Left lung (tissue), 10 donors: ENCODE results near the gene SRCIN1. TPM values are rescaled to one million over a fixed set of nuclear protein-coding genes. Genes with fewer than 3 reads are reported as not detected.
"Not testable (repeated sequence)": the region's sequence is repeated elsewhere in the genome, so short reads cannot be mapped to it uniquely, and the experiment has no call there.

ENCODE experiments used
- ATAC-seq: fragments of 200-7000 bp; cut with Tn5 transposase; one replicate; pipeline ENCODE4 v1.9.1; 2020; ENCODE audit warnings: moderate library complexity
- DNase-seq, 4 donors: peaks; one replicate each; pipeline ENCODE4 v3.0.0-alpha.2; 2013 to 2020
- H3K27ac ChIP-seq, 2 donors: fragments of 200-600 bp; sonication (generic) in 1 of 2; one replicate each; pipeline versions ENCODE4 v1.5.0 to v1.8.0; 2020 to 2021
- H3K27me3 ChIP-seq, 2 donors: fragments of 200-600 bp; sonication (generic) in 1 of 2; one replicate each; pipeline versions ENCODE4 v1.5.0 to v1.8.0; 2020 to 2021
- H3K36me3 ChIP-seq, 2 donors: fragments of 200-600 bp; sonication (generic) in 1 of 2; one replicate each; pipeline versions ENCODE4 v1.5.0 to v1.8.0; 2020 to 2021
- H3K4me1 ChIP-seq, 2 donors: fragments of 200-600 bp; one replicate each; pipeline ENCODE4 v1.8.0; 2021
- H3K4me3 ChIP-seq, 2 donors: fragments of 200-600 bp; sonication (generic) in 1 of 2; one replicate each; pipeline versions ENCODE4 v1.5.0 to v1.8.0; 2020 to 2021; ENCODE audit warnings: mild to moderate bottlenecking in 1 of 2
- H3K9me3 ChIP-seq, 2 donors: fragments of 200-600 bp; sonication (generic) in 1 of 2; one replicate each; pipeline versions ENCODE4 v1.5.0 to v1.8.0; 2020 to 2021
- intact Hi-C, 2 donors: fragments of 100-400 bp; cut with DNase I; formaldehyde crosslinking; loops; one replicate each; pipeline versions ENCODE4 v1.11.2 to v1.14.2; 2022
- polyA plus RNA-seq, 6 donors: library from polyadenylated mRNA; unstranded; fragments of 120-200 nt; gene quantifications; one replicate each; pipeline ENCODE4 v1.2.1, GENCODE V29; 2013; ENCODE audit not compliant: insufficient read length in 6 of 6
- total RNA-seq, 2 donors: library from RNA; stranded (reverse); fragmentation: NEBNext Ultra II Directional; extraction: Animal tissue kit (Norgen Biotek cat#: 25700); gene quantifications; one replicate each; pipeline ENCODE4 v1.2.1, GENCODE V29; 2021
- TF ChIP-seq, protein P1 (sequence below), 2 donors: fragments of 200-600 bp; sonication (generic) in 1 of 2; IDR thresholded peaks; one replicate each; pipeline versions ENCODE4 v1.5.0 to v1.8.0; 2021; ENCODE audit warnings: antibody characterized with exemption in 2 of 2
- donor health status: DM: no; HTN: yes; CAD: no.
- donor health status: DM: no; HTN: no; CAD: no.

The SRCIN1 gene
- total and polyA plus RNA-seq, 8 donors, result 2.7 to 10.6 (median 7.4) TPM

DNA sequence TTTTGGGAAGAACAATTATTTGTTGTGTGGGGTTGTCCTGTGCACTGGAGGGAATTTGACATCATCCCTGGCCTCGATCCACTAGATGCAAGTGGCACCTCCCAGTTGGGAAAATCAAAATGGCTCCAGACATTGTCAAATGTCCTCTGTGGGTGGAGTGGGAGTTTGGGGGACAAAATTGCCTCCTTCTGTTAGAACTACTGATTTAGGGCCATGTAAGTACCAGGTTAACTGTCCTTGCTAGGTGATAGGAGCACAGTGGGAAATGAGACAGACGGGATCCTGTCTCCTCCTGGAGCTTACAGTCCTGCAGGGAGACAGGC, 120.6 kb downstream of the SRCIN1 start:
- no peak for ATAC-seq
- Histone ChIP-seq H3K36me3 (peaks cover 0 to 52% of the 10 kb centered on the region in 2 donors), H3K4me3 (no peak overlapping the region), H3K4me1 (no peaks in the 10 kb centered on the region), H3K9me3 (no peaks in the 10 kb centered on the region), H3K27ac (no peak overlapping the region), H3K27me3 (no peaks in the 10 kb centered on the region)
- TF ChIP-seq, protein P1, sequence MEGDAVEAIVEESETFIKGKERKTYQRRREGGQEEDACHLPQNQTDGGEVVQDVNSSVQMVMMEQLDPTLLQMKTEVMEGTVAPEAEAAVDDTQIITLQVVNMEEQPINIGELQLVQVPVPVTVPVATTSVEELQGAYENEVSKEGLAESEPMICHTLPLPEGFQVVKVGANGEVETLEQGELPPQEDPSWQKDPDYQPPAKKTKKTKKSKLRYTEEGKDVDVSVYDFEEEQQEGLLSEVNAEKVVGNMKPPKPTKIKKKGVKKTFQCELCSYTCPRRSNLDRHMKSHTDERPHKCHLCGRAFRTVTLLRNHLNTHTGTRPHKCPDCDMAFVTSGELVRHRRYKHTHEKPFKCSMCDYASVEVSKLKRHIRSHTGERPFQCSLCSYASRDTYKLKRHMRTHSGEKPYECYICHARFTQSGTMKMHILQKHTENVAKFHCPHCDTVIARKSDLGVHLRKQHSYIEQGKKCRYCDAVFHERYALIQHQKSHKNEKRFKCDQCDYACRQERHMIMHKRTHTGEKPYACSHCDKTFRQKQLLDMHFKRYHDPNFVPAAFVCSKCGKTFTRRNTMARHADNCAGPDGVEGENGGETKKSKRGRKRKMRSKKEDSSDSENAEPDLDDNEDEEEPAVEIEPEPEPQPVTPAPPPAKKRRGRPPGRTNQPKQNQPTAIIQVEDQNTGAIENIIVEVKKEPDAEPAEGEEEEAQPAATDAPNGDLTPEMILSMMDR (IDR thresholded peaks at IDR 0.05), result no peak
- no peak for DNase-seq
- intact Hi-C loops, result no loop called here

DNA sequence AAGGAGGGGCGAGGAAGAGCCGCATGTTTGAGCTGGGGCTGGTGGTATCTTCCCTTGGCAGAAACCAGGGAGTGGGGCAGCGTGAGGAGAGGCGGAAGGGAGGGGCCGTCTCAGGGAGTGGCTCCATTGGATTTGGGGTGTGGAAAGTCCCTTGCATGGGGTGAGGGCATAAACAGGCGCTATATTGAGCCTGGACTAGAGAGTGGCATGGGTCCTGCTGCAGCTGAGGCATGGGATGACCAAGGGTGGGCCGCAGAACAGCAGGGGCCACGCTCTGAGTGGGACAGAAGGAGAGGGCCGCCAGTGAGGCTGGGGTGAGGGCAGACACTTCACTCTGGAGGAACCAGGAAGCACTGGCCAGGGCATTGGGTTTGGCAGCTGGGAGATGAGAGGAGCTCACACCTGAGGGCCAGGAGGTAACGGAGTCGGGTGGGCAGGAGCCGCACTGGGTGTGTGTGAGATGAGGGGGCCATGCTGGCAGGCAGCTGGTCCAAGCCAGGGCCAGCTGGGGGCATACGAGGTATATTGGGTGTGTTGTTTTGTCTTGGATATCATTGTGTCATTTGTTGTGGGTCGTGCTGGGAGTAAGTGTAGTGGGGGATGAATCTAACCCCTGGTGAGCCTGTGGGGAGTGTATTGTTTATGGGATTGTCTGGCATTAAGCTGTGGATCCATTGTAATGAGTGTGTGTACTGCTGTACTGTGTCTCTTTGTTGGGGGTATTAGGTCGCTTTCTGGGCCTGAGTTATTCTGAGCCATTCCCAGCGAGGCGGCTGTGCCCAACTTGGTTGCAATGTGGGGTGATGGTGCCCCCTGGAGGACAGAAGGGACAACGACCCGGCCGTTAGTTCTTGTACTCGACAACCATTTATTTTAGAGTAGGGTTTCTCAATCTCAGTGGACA, 121.3 kb downstream of the SRCIN1 start:
- ATAC-seq, result peak; percentile 98
- DNase-seq, result peak in 3 of 4 donors; percentile 67 to 83 (median 68)
- intact Hi-C loops, H3K27ac ChIP-seq, H3K27me3 ChIP-seq, H3K4me3 ChIP-seq, H3K9me3 ChIP-seq, H3K4me1 ChIP-seq: not testable (repeated sequence)
- peaks cover 0 to 51% of the 10 kb centered on the region in 2 donors for H3K36me3 ChIP-seq
- TF ChIP-seq, protein P1 (IDR thresholded peaks at IDR 0.05), result peak; percentile 71 to 73

DNA sequence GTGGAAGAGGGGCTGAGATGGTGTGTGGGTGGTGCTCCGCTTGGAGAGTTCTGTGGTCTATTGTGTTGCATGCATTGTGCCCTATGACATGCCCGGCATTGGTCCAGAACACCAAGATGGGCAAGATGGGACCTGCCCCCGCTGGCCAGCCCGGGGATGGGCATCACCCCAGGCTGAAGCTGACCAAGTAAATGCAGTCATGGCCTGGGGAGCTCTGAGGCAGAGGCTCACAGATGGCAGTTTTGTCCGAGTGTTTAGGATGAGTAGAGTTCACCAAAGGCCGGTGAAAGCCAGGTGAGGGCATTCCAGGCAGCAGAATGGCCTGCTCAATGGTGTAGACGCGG, 123.1 kb downstream of the SRCIN1 start:
- ATAC-seq, H3K9me3 ChIP-seq, H3K4me1 ChIP-seq, H3K27ac ChIP-seq, H3K4me3 ChIP-seq, DNase-seq, intact Hi-C loops, H3K27me3 ChIP-seq: not testable (repeated sequence)
- peaks cover 0 to 55% of the 10 kb centered on the region in 2 donors for H3K36me3 ChIP-seq

DNA sequence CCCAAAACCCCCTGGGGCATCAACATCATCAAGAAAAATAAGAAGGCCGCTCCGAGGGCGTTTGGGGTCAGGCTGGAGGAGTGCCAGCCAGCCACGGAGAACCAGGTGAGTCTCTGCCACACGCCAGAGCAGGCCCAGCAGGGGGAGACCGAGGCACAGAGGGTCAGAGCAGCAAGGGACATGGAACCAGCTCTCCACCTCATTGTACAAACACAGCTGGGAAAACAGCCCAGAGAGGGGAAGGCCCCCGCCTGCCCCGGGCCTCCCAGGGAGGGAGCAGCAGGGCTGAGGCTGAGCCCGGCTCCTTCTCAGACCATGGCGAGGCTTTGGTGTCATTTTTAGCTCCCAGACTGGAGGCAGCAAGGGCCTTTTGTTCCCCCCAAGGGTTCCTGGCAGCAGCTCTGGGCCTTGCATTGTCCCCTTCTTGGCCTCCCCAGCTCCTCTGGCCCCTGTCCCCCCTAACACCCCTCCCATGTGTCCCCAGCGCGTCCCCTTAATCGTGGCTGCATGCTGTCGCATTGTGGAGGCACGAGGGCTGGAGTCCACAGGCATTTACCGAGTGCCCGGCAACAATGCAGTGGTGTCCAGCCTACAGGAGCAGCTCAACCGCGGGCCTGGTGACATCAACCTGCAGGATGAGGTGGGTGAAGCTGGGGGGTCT, 123.6 kb downstream of the SRCIN1 start:
- H3K9me3 ChIP-seq, H3K4me3 ChIP-seq, intact Hi-C loops, H3K27ac ChIP-seq, H3K4me1 ChIP-seq, H3K27me3 ChIP-seq, ATAC-seq: not testable (repeated sequence)
- peak in 1 of 4 donors; percentile 49 for DNase-seq
- H3K36me3 ChIP-seq, result peaks cover 0 to 52% of the 10 kb centered on the region in 2 donors

Other genes starting within 250 kb of the SRCIN1 start
- 10 to 100 TPM; 49.1 to 51.0 TPM for gene ARHGAP23, start 177.5 kb downstream of the SRCIN1 start, total RNA-seq
- 10 to 100 TPM; 27.7 to 49.0 (median 36.1) TPM for gene ARHGAP23, start 177.5 kb downstream of the SRCIN1 start, polyA plus RNA-seq
- 1 to 10 TPM; 1.5 to 2.1 TPM for gene EPOP, start 69.0 kb upstream of the SRCIN1 start, total RNA-seq
- 1 to 10 TPM; 1.6 to 2.1 (median 1.7) TPM for gene EPOP, start 69.0 kb upstream of the SRCIN1 start, polyA plus RNA-seq
- gene MLLT6, start 99.3 kb upstream of the SRCIN1 start, total RNA-seq, result 100 to 1,000 TPM in 1 of 2 donors, 10 to 100 TPM in 1; 80.0 to 102 TPM
- gene MLLT6, start 99.3 kb upstream of the SRCIN1 start, polyA plus RNA-seq, result 100 to 1,000 TPM; 103 to 143 (median 124) TPM
- 10 to 100 TPM; 32.9 to 49.2 TPM for gene CISD3, start 124.4 kb upstream of the SRCIN1 start, total RNA-seq
- gene CISD3, start 124.4 kb upstream of the SRCIN1 start, polyA plus RNA-seq, result 10 to 100 TPM in 4 of 6 donors, 1 to 10 TPM in 2; 8.6 to 19.4 (median 12.1) TPM
- 10 to 100 TPM; 40.0 to 49.5 TPM for gene PCGF2, start 142.4 kb upstream of the SRCIN1 start, total RNA-seq
- gene PCGF2, start 142.4 kb upstream of the SRCIN1 start, polyA plus RNA-seq, result 100 to 1,000 TPM in 1 of 6 donors, 10 to 100 TPM in 5; 73.8 to 102 (median 90.0) TPM
- gene PSMB3, start 146.8 kb upstream of the SRCIN1 start, total RNA-seq, result 100 to 1,000 TPM; 123 to 191 TPM
- gene PSMB3, start 146.8 kb upstream of the SRCIN1 start, polyA plus RNA-seq, result 10 to 100 TPM; 84.9 to 96.1 (median 87.9) TPM
- 10 to 100 TPM; 39.8 to 43.3 TPM for gene PIP4K2B, start 193.6 kb upstream of the SRCIN1 start, total RNA-seq
- gene PIP4K2B, start 193.6 kb upstream of the SRCIN1 start, polyA plus RNA-seq, result 10 to 100 TPM; 84.8 to 94.3 (median 88.2) TPM
- 10 to 100 TPM; 15.0 to 22.3 TPM for gene CWC25, start 219.4 kb upstream of the SRCIN1 start, total RNA-seq
- gene CWC25, start 219.4 kb upstream of the SRCIN1 start, polyA plus RNA-seq, result 10 to 100 TPM; 24.1 to 29.3 (median 27.0) TPM
- gene RPL23, start 247.8 kb upstream of the SRCIN1 start, total RNA-seq, result 1,000 to 10,000 TPM; 1,144 to 1,160 TPM
- 1,000 to 10,000 TPM; 2,610 to 3,076 (median 2,714) TPM for gene RPL23, start 247.8 kb upstream of the SRCIN1 start, polyA plus RNA-seq